ENCODE measurements around the gene TLL1.

DNA sequence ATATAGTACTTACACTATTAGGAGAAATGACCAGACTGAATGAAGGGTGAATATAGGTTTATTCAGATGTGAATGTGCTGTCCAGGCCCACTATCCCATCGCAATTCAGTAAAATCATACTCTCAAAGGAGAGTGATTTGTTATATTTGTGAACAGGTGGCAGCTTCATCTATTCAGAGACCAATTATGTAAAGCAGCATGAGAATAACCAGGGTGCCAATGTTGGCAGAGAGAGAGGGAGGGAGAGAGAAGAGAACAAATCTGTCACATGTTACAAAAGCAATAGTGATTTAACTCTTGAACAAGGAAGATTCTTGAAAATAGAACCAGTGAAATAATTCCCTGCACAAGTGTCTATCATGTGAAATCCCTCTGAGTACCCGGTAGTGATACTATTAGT is 38.9 kb upstream of the TLL1 start:
- TF ChIP-seq, protein P1, sequence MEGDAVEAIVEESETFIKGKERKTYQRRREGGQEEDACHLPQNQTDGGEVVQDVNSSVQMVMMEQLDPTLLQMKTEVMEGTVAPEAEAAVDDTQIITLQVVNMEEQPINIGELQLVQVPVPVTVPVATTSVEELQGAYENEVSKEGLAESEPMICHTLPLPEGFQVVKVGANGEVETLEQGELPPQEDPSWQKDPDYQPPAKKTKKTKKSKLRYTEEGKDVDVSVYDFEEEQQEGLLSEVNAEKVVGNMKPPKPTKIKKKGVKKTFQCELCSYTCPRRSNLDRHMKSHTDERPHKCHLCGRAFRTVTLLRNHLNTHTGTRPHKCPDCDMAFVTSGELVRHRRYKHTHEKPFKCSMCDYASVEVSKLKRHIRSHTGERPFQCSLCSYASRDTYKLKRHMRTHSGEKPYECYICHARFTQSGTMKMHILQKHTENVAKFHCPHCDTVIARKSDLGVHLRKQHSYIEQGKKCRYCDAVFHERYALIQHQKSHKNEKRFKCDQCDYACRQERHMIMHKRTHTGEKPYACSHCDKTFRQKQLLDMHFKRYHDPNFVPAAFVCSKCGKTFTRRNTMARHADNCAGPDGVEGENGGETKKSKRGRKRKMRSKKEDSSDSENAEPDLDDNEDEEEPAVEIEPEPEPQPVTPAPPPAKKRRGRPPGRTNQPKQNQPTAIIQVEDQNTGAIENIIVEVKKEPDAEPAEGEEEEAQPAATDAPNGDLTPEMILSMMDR (conservative IDR thresholded peaks at IDR 0.05 in 1 of 2, IDR thresholded peaks at IDR 0.05 in 1 of 2; ENCODE audit: extremely low read depth in 1 of 2, insufficient read depth in 1 of 2, low read depth in 1 of 2, low read length in 2 of 2) = no peak
- TF ChIP-seq EZH2 (IDR thresholded peaks at IDR 0.05; ENCODE audit: borderline replicate concordance, low read length) = no peak
